Calu3 (cell line): ENCODE results near the gene SECISBP2. TPM values are rescaled to one million over a fixed set of nuclear protein-coding genes. Genes with fewer than 3 reads are reported as not detected.

ENCODE experiments used
- BruUV-seq: library from RNA; stranded (reverse); fragments of 400-500 nt; replicated peaks from 2 replicates; lab custom pipeline; 2021; lab: Mats Ljungman, UMichigan
- CTCF ChIA-PET: fragments of 300-600 bp; sonication (Branson Sonifier 250); formaldehyde crosslinking; loops from one replicate; lab custom pipeline; 2022; ENCODE audit warnings: antibody characterized with exemption; lab: Charles Lee
- DNase-seq: peaks from one replicate; pipeline ENCODE4 v3.0.0; 2022
- H3K27ac Mint-ChIP-seq: one replicate; pipeline ENCODE4 v1.8.0; 2022; ENCODE audit warnings: mixed read lengths; ENCODE audit not compliant: unreplicated experiment
- H3K27me3 Mint-ChIP-seq: one replicate; pipeline ENCODE4 v1.8.0; 2022; ENCODE audit warnings: mixed read lengths; ENCODE audit not compliant: unreplicated experiment
- H3K36me3 Mint-ChIP-seq: one replicate; pipeline ENCODE4 v1.8.0; 2022; ENCODE audit warnings: mild to moderate bottlenecking, moderate library complexity, mixed read lengths; ENCODE audit not compliant: insufficient read depth, unreplicated experiment
- H3K4me1 Mint-ChIP-seq: one replicate; pipeline ENCODE4 v1.8.0; 2022; ENCODE audit warnings: mild to moderate bottlenecking, low read depth, mixed read lengths; ENCODE audit not compliant: unreplicated experiment
- H3K4me3 Mint-ChIP-seq: one replicate; pipeline ENCODE4 v1.8.0; 2022; ENCODE audit warnings: mild to moderate bottlenecking, low read depth, moderate library complexity, mixed read lengths; ENCODE audit not compliant: unreplicated experiment
- H3K9me3 Mint-ChIP-seq: one replicate; pipeline ENCODE4 v1.8.0; 2022; ENCODE audit warnings: low read depth, mixed read lengths; ENCODE audit not compliant: unreplicated experiment
- intact Hi-C: fragments of 100-400 bp; cut with micrococcal nuclease; formaldehyde crosslinking; loops from one replicate; pipeline ENCODE4 v1.10.0; 2022; ENCODE audit not compliant: unreplicated experiment
- total RNA-seq: library from RNA; stranded (reverse); gene quantifications from 2 replicates; pipeline ENCODE4 v1.2.3, GENCODE V29; 2022
- TF ChIP-seq, protein P1 (sequence below): fragments of 200-600 bp; IDR thresholded peaks from one replicate; pipeline ENCODE4 v1.8.0; 2022; ENCODE audit warnings: antibody characterized with exemption; ENCODE audit not compliant: unreplicated experiment

The SECISBP2 gene
- total RNA-seq, 1 experiment from 2014 or later = 27.8 TPM

DNA sequence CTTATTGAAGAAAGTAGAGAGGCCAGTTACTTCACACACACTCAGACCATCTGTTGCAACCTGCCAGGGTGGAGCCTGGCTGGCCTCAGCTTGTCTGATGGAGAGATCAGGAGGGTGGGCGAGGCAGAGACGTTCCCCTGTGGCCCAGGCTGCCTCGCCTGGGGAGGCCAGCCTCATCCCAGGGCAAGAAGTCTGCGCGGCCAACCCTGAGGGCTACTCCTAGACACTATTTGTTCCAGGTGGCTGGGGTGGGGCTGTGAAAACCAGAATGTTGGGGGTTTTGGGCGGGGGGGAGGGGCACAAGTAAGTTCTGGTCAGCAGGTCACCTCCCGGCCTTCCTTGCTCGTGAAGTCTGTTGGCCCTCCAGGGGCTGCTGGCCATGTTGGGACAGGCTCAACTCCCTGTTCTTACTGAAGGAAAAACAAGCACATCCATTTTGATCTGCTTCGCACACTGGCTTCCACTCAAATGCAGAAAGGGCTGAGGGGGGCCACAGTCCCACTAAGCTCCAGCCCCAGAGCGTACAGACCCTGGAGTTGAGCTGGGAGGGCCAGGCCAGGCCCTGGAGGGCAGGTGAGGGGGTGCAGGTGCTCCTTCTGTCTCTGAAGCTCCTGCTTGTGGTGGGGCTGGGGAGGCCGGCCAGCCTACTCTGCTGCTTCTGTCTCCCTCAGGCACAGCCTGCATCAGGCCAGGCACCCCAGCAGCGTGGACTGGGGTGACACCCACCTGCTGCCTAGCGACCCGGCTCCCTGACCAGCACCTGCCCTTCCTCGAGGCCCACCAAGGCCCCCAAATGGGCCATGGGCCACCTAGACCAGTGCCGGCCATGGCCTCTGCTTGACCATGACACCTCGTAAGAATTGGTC, 46.6 kb downstream of the SECISBP2 start:
- BruUV-seq = no TSS peak
- Mint-ChIP-seq H3K36me3 (peaks cover 22% of the 10 kb centered on the region), H3K9me3 (no peaks in the 10 kb centered on the region), H3K27me3 (no peaks in the 10 kb centered on the region), H3K27ac (no peak overlapping the region), H3K4me1 (no peaks in the 10 kb centered on the region), H3K4me3 (no peak overlapping the region)
- TF ChIP-seq, protein P1, sequence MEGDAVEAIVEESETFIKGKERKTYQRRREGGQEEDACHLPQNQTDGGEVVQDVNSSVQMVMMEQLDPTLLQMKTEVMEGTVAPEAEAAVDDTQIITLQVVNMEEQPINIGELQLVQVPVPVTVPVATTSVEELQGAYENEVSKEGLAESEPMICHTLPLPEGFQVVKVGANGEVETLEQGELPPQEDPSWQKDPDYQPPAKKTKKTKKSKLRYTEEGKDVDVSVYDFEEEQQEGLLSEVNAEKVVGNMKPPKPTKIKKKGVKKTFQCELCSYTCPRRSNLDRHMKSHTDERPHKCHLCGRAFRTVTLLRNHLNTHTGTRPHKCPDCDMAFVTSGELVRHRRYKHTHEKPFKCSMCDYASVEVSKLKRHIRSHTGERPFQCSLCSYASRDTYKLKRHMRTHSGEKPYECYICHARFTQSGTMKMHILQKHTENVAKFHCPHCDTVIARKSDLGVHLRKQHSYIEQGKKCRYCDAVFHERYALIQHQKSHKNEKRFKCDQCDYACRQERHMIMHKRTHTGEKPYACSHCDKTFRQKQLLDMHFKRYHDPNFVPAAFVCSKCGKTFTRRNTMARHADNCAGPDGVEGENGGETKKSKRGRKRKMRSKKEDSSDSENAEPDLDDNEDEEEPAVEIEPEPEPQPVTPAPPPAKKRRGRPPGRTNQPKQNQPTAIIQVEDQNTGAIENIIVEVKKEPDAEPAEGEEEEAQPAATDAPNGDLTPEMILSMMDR = no peak
- intact Hi-C loops = no loop called here
- no peak for DNase-seq
- CTCF ChIA-PET = no interaction called here

DNA sequence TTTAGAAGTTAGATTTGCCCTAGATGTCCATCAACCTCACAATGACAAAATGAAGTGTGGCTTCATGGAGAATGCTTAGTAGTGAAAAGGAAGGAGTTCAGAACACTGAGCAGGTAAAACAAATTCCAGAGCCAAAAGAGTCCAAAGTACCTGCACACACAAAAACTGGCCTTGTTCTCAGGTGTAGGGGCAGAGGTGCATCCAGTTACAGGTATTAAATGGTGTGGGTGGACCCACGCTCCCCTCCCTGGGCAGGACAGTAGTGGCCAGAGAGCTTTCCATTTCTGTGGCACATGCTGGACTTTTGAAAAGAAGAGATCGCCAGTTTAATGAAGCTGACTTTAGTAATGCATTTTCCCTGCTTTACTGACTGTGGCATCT, 47.2 kb downstream of the SECISBP2 start:
- intact Hi-C loops = no loop called here
- H3K4me1 Mint-ChIP-seq = no peaks in the 10 kb centered on the region

DNA sequence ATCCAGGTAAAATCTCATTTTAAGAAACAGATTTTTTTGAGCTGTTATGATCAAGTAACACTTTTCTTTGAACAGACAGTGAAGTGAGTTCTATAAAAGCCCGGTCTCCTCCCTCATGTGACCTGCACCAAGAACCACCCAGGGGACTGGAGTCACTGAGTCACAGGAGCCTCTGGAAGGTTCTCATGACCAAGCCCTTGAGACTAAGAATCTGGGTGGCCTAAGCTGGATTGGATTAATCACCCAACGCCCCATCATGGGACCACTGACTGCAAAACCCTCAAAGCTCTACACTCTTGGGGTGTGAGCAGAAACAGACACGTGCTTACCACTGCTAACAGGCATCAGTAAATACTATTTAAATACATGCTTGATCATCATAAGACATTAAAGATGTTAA, 48.4 kb downstream of the SECISBP2 start:
- Mint-ChIP-seq H3K9me3 (no peaks in the 10 kb centered on the region), H3K27ac (no peak overlapping the region), H3K27me3 (no peaks in the 10 kb centered on the region), H3K4me3 (no peak overlapping the region), H3K36me3 (peaks cover 6% of the 10 kb centered on the region), H3K4me1 (no peaks in the 10 kb centered on the region)
- CTCF ChIA-PET = no interaction called here
- TF ChIP-seq, protein P1 = no peak
- intact Hi-C loops = no loop called here
- BruUV-seq = no TSS peak
- DNase-seq = no peak

More for the DNA sequence above, 47.2 kb downstream of the SECISBP2 start:
- CTCF ChIA-PET = no interaction called here
- BruUV-seq = no TSS peak
- Mint-ChIP-seq H3K27ac (no peak overlapping the region), H3K27me3 (no peaks in the 10 kb centered on the region), H3K36me3 (peaks cover 16% of the 10 kb centered on the region), H3K9me3 (no peaks in the 10 kb centered on the region), H3K4me3 (no peak overlapping the region)
- DNase-seq = no peak
- TF ChIP-seq, protein P1 = no peak

DNA sequence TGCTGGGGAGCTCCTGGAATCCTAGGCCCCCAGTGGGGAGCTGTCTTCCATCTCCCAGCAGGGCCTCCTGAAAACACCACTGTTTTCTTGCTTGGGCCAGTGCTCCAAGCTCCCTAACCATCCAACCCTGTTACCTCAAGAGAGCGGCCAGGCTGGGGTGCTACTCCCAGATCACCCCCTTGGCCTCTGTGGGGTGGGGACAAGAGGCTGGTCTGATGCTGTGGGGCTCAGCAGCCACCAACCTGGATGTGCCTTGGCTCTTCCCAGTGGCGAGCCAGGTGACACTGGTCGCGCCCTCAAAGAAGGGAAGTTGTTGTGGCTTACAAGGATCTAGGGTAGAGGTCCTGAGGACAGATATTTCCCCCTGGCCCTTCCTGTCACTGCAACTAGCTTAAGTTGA, 49.0 kb downstream of the SECISBP2 start:
- Mint-ChIP-seq H3K4me1 (no peaks in the 10 kb centered on the region), H3K4me3 (no peak overlapping the region), H3K36me3 (peaks cover 5% of the 10 kb centered on the region), H3K9me3 (no peaks in the 10 kb centered on the region), H3K27ac (no peak overlapping the region), H3K27me3 (no peaks in the 10 kb centered on the region)
- intact Hi-C loops = no loop called here
- no TSS peak for BruUV-seq
- CTCF ChIA-PET = no interaction called here
- TF ChIP-seq, protein P1 = no peak
- no peak for DNase-seq
